K562 (cell line): ENCODE data around the gene ERF. TPM values are rescaled to one million over a fixed set of nuclear protein-coding genes. Genes with fewer than 3 reads are reported as not detected.

ENCODE experiments used
- ATAC-seq: fragments of 200-7000 bp; cut with Tn5 transposase; 3 replicates; pipeline ENCODE4 v1.9.1; 2020; ENCODE audit warnings: moderate library complexity
- BruUV-seq: library from RNA; stranded (reverse); fragments of 400-500 nt; replicated peaks from 2 replicates; lab custom pipeline; 2021; lab: Mats Ljungman, UMichigan
- CTCF ChIA-PET: fragments of 300-600 bp; formaldehyde crosslinking; extraction: SDS; loops from one replicate; lab custom pipeline; 2021; ENCODE audit warnings: low intra/inter-chr PET ratio; lab: Yijun Ruan, JAX
- POLR2A ChIA-PET: fragments of 300-600, 350-650 bp; sonication (Branson Sonifier 250); formaldehyde crosslinking; extraction: SDS; loops from one replicate; lab custom pipeline; 2021; ENCODE audit warnings: antibody characterized with exemption, inconsistent platforms; lab: Yijun Ruan, JAX
- DNase-seq, 4 experiments: peaks; one replicate each; pipeline versions ENCODE4 v3.0.0 to v3.0.0-alpha.2; 2011 to 2018; ENCODE audit warnings: low spot score in 3 of 4, mixed read lengths in 3 of 4; ENCODE audit errors: extremely low read depth in 1 of 4
- FAIRE-seq: peaks from 2 replicates; lab custom pipeline; 2011; peaks lifted over from hg19 to GRCh38; lab: Jason Lieb, UNC
- H2AFZ ChIP-seq: 2 replicates; pipeline ENCODE4 v1.6.0; 2011; ENCODE audit warnings: low read depth, low read length, control low read depth, inconsistent platforms
- H3K27ac ChIP-seq: fragments of 200-600 bp; 3 replicates; pipeline ENCODE4 v1.8.0; 2011; ENCODE audit warnings: low read depth, mild to moderate bottlenecking, control low read depth, inconsistent platforms, low read length, moderate library complexity, mixed read lengths; ENCODE audit errors: extremely low read depth
- H3K27me3 ChIP-seq, 2 experiments: fragments of 300-600 bp in 1 of 2; 2 replicates in 1 of 2; 3 replicates in 1 of 2; pipeline versions ENCODE4 v1.6.0 to v1.8.0; 2011; ENCODE audit warnings: inconsistent platforms in 2 of 2, low read length in 2 of 2, mild to moderate bottlenecking in 1 of 2, mixed read lengths in 1 of 2, moderate library complexity in 1 of 2; ENCODE audit not compliant: control insufficient read depth in 2 of 2, insufficient read depth in 2 of 2
- H3K36me3 ChIP-seq: fragments of 300-600 bp; 3 replicates; pipeline ENCODE4 v1.8.0; 2011; ENCODE audit warnings: mild to moderate bottlenecking, low read length, inconsistent platforms; ENCODE audit not compliant: control insufficient read depth, insufficient read depth
- H3K4me1 ChIP-seq, 2 experiments: fragments of 200-600 bp in 1 of 2; replicated peaks in 1 of 2; 2 replicates in 1 of 2; 3 replicates in 1 of 2; pipeline versions ENCODE4 v1.5.1 to v1.8.0; 2011; ENCODE audit warnings: inconsistent platforms in 2 of 2, low read length in 2 of 2, mild to moderate bottlenecking in 1 of 2, mixed read lengths in 1 of 2, moderate library complexity in 1 of 2; ENCODE audit not compliant: control insufficient read depth in 2 of 2, insufficient read depth in 2 of 2
- H3K4me2 ChIP-seq: 2 replicates; pipeline ENCODE4 v1.6.1; 2011; ENCODE audit warnings: low read length, control low read depth, inconsistent platforms, mixed read lengths; ENCODE audit not compliant: insufficient read depth
- H3K4me3 ChIP-seq: fragments of 200-600 bp; sonication (generic), shearing (Covaris generic); 2 replicates; pipeline ENCODE4 v1.5.1; 2016; ENCODE audit warnings: control low read depth, inconsistent platforms
- H3K79me2 ChIP-seq: fragments of 200-600 bp; 3 replicates; pipeline ENCODE4 v1.8.0; 2011; ENCODE audit warnings: low read length, inconsistent platforms; ENCODE audit not compliant: control insufficient read depth, insufficient read depth
- H3K9ac ChIP-seq, 2 experiments: 2 replicates each; pipeline versions ENCODE4 v1.6.0 to v1.6.1; 2011; ENCODE audit warnings: low read depth in 2 of 2, low read length in 2 of 2, control low read depth in 1 of 2, inconsistent platforms in 1 of 2, mild to moderate bottlenecking in 1 of 2, mixed read lengths in 1 of 2; ENCODE audit not compliant: insufficient read depth in 1 of 2
- H3K9me1 ChIP-seq: one replicate; pipeline ENCODE4 v1.6.0; 2011; ENCODE audit warnings: inconsistent platforms, mild to moderate bottlenecking, low read length, moderate library complexity; ENCODE audit not compliant: control insufficient read depth, insufficient read depth
- H3K9me3 ChIP-seq: replicated peaks from 2 replicates; pipeline ENCODE4 v1.5.1; 2011; ENCODE audit warnings: low read depth, low read length, inconsistent platforms; ENCODE audit not compliant: control insufficient read depth, insufficient read depth
- H4K20me1 ChIP-seq: replicated peaks from 2 replicates; pipeline ENCODE4 v1.6.1; 2011; ENCODE audit warnings: low read length, inconsistent platforms, mixed read lengths; ENCODE audit not compliant: control insufficient read depth, insufficient read depth
- ARHGAP35 ChIP-seq: fragments of 450-650 bp; IDR thresholded peaks from 2 replicates; pipeline ENCODE4 v1.6.1; 2018; ENCODE audit not compliant: partially characterized antibody
- BHLHE40 ChIP-seq: IDR thresholded peaks from 2 replicates; pipeline ENCODE4 v1.6.1; 2011; ENCODE audit warnings: low read length, improper control_type of control experiment
- CSDE1 ChIP-seq, 2 experiments: fragments of 450-650 bp; IDR thresholded peaks; 2 replicates each; pipeline ENCODE4 v1.6.1; 2016; ENCODE audit warnings: mild to moderate bottlenecking in 1 of 2
- ELF1 ChIP-seq: fragments of 200-800 bp; sonication (Bioruptor generic); IDR thresholded peaks from 2 replicates; pipeline ENCODE4 v1.6.1; 2016; ENCODE audit warnings: missing genetic modification characterization, missing compliant biosample characterization
- FOXK1 ChIP-seq: sonication (generic); formaldehyde crosslinking; IDR thresholded peaks from 2 replicates; pipeline ENCODE4 v1.8.0; 2022; ENCODE audit warnings: missing genetic modification reagents, mild to moderate bottlenecking, borderline replicate concordance
- IFI16 ChIP-seq: fragments of 250-450 bp; sonication (Bioruptor Pico); IDR thresholded peaks from 2 replicates; pipeline ENCODE4 v2.1.2; 2022; ENCODE audit warnings: mild to moderate bottlenecking, inconsistent platforms
- MAFG ChIP-seq: fragments of 450-650 bp; conservative IDR thresholded peaks from 2 replicates; pipeline ENCODE4 v1.6.1; 2016; ENCODE audit warnings: missing genetic modification characterization, missing compliant biosample characterization
- NCOR1 ChIP-seq: fragments of 450-650 bp; IDR thresholded peaks from 2 replicates; pipeline ENCODE4 v1.6.1; 2016; ENCODE audit warnings: mild to moderate bottlenecking, moderate library complexity
- POLR2G ChIP-seq: fragments of 200-400 bp; formaldehyde crosslinking; IDR thresholded peaks from 2 replicates; pipeline ENCODE4 v1.6.1; 2017; ENCODE audit warnings: low read depth, mild to moderate bottlenecking, antibody characterized with exemption, low read length, moderate library complexity
- RBFOX2 ChIP-seq: fragments of 200-400 bp; formaldehyde crosslinking; IDR thresholded peaks from 2 replicates; pipeline ENCODE4 v1.6.1; 2017; ENCODE audit warnings: low read depth, mild to moderate bottlenecking, low read length, moderate library complexity
- RNF2 ChIP-seq: sonication (generic); IDR thresholded peaks from 2 replicates; pipeline ENCODE4 v1.6.1; 2016
- SMARCB1 ChIP-seq: IDR thresholded peaks from 2 replicates; pipeline ENCODE4 v1.6.1; 2011; ENCODE audit warnings: improper control_type of control experiment, low read depth; ENCODE audit not compliant: insufficient read length
- TAF1 ChIP-seq: IDR thresholded peaks from 2 replicates; pipeline ENCODE4 v1.6.1; 2011; ENCODE audit warnings: mild to moderate bottlenecking, low read length, moderate library complexity; ENCODE audit not compliant: insufficient read depth, control insufficient read depth, severe bottlenecking; ENCODE audit errors: extremely low read depth
- ZBTB12 ChIP-seq: fragments of 250-450 bp; sonication (Bioruptor Pico); IDR thresholded peaks from 2 replicates; pipeline ENCODE4 v1.4.0; 2020
- ZBTB17 ChIP-seq: fragments of 450-650 bp; formaldehyde crosslinking; IDR thresholded peaks from 2 replicates; pipeline ENCODE4 v1.4.0; 2020; ENCODE audit warnings: mild to moderate bottlenecking
- ZFX ChIP-seq: sonication (generic); formaldehyde crosslinking; IDR thresholded peaks from 2 replicates; pipeline ENCODE4 v1.8.0; 2022; ENCODE audit warnings: mild to moderate bottlenecking, missing genetic modification reagents, moderate library complexity
- ZNF165 ChIP-seq: fragments of 250-450 bp; sonication (Bioruptor Pico); IDR thresholded peaks from 2 replicates; pipeline ENCODE4 v1.4.0; 2020; ENCODE audit warnings: borderline replicate concordance
- ZNF24 ChIP-seq: fragments of 450-650 bp; IDR thresholded peaks from 2 replicates; pipeline ENCODE4 v1.6.1; 2016
- WGBS: fragments of 100-300 bp; shearing (Covaris generic); methylation state at CpG from one replicate; pipeline ENCODE4 v1.1.6; 2016; ENCODE audit warnings: low coverage, mixed read lengths; ENCODE audit not compliant: insufficient coverage; ENCODE audit errors: missing lambda C conversion rate; 5-methylcytosine and 5-hydroxymethylcytosine counted together
- in situ Hi-C: fragments of 300-500 bp; cut with MboI; formaldehyde crosslinking; loops from 4 replicates; pipeline ENCODE4 v1.15.0; 2018; ENCODE audit warnings: inconsistent platforms, mixed read lengths
- intact Hi-C: fragments of 100-400 bp; cut with micrococcal nuclease; formaldehyde crosslinking; loops from 2 replicates; pipeline ENCODE4 v1.14.2; 2022
- polyA plus RNA-seq, 8 experiments: library from polyadenylated mRNA; depleted of rRNA in 4 of 8; stranded (reverse) in 5 of 8; unstranded in 3 of 8; fragments of >200 nt; fragmentation: Nextera tagmentation in 2 of 8; fragmentation: Illumina TruSeq in 1 of 8; extraction: Ambion mirVana in 2 of 8; extraction: Trizol in 1 of 8; gene quantifications; 2 replicates each; pipeline versions ENCODE4 v1.2.1 to v1.2.3, GENCODE V29; 2011 to 2014; ENCODE audit warnings: inconsistent platforms in 1 of 8, missing spikeins in 1 of 8
- total RNA-seq, 7 experiments: library from RNA; depleted of rRNA in 6 of 7; stranded (reverse); fragments of >200 nt in 6 of 7; fragmentation: Illumina TruSeq in 2 of 7; extraction: Trizol in 2 of 7; gene quantifications; 2 replicates each; pipeline versions ENCODE4 v1.2.1 to v1.2.3, GENCODE V29; 2011 to 2021; ENCODE audit warnings: low replicate concordance in 1 of 7
- TF ChIP-seq, protein P1 (sequence below): fragments of 250-450 bp; sonication (Bioruptor Pico); IDR thresholded peaks from 2 replicates; pipeline ENCODE4 v1.5.1; 2021; ENCODE audit warnings: mild to moderate bottlenecking

ERF gene
- total and polyA plus RNA-seq, 9 of the 15 experiments (the other 6 are each of a cell fraction or from before 2014, with no cell fraction given): 0.03 to 75.4 (median 27.0) TPM

DNA sequence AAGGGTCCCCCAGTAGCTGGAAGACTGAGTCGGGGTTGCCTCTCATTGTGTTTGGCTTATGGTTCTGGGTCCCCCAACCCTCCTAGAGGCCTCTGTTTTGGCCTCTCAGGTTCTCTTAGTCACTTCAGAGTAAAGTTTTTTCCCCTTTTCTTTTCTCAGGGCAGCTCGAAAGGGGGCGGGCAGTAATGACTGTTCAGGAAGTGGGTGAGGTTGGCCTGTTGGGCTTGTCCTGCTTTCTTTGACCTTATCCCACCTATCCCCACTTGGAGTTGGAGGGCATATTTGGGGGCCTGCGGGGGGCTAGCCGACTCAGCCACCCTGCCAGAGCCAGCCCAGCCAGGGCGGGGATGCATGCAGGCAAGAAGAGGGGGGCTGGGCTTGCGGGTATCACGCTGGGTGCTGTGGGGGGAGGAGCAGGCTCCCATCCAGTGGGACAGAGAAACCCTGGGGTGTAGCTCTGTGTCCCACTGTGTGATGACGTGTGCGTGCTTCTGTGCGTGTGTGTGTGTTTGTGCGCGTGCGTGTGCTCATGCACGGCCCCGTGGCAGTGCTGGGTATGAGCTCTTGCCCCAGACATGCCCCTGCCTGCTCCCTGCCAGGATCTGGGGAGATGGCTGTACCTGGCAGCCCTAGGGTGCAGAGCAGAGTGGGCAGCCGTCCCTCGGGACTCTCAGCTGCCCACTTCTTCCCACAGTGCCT lies 15.6 kb upstream of the ERF start (continued):
- TF ChIP-seq POLR2G (peak; percentile 31; the same call in 1 of the 2 replicates), RBFOX2 (peak; percentile 66), TAF1 (peak; percentile 21)

DNA sequence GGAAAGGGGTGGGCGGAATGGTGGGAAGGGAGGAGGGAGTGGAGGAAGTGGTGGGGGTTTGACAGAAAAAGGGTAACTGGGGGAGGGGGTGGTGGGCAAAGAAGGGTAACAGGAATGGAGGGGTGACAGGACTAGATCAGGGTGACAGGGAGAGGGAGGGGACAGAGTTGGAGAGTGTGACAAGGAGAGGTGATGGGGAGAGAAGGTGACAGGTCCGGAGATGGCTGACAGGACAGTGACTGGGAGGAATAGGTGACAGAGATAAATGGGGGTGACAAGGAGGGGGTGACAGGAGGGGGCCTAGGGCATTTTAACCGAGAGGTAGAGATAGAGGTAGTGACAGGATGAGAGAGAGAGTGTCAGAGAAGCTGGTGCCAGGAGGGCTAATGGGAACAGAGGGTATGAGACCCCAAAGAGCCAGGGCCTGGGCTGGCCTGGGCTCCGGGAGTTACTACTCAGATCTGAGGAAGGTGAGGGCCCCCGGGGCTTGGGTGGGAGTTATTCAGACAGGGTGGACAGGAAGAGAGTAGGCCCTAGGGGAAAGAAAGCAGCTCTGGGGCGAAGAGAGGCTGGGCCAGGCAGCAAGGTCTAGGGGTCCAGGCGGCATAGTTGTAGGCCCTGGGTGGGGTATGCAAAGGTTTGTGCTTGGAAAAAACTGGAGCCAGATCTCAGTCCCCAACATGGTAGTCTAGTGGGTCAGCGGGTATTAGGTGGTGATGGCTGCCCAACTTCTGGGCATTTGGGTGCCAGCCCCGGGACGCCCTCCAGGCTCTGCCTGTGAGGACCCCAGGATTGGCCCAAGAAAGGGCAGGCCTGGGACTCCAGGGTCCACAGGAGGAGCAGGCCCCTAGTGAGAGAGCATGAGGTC lies 14.8 kb upstream of the ERF start:
- H3K27me3 ChIP-seq: no peaks in the 10 kb centered on the region
- peak overlapping the region; percentile 96 for H3K4me2 ChIP-seq
- H3K9me1 ChIP-seq: no peaks in the 10 kb centered on the region
- ATAC-seq: no peak
- peak overlapping the region; percentile 91 for H3K27ac ChIP-seq
- H2AFZ ChIP-seq: peak overlapping the region; percentile 53
- peaks cover 27% of the 10 kb centered on the region for H3K79me2 ChIP-seq
- in situ Hi-C loops (no loop called here), intact Hi-C loops (loop anchor here (2.0 kb wide), 1 partner anchor 15 kb away; the partner anchor contains the start of gene ERF)
- H3K36me3 ChIP-seq: peaks cover 37% of the 10 kb centered on the region
- TSS peak; percentile 37 for BruUV-seq
- no peaks in the 10 kb centered on the region for H4K20me1 ChIP-seq
- H3K9me3 ChIP-seq: no peaks in the 10 kb centered on the region
- peak overlapping the region; percentile 54 for H3K4me3 ChIP-seq
- H3K9ac ChIP-seq: peak overlapping the region; percentile 97 to 99
- WGBS: 6% methylated on average over 7 of the region's 10 CpGs
- peak; percentile 29 for FAIRE-seq
- CTCF ChIA-PET: no interaction called here
- POLR2A ChIA-PET: interaction anchor here (0.6 to 2.9 kb wide), 11 partner anchors 10 to 1399 kb away, joined by 3 to 16 read pairs (median 4); no protein-coding TSS in a partner anchor
- DNase-seq: peak in 1 of 4 experiments; percentile 39
- peaks cover 17 to 56% of the 10 kb centered on the region in 2 experiments for H3K4me1 ChIP-seq
- TF ChIP-seq NCOR1: no peak
- TF ChIP-seq ZBTB12: no peak
- no peak for TF ChIP-seq ELF1 (tag)
- no peak for TF ChIP-seq SMARCB1
- 0 out of 4 replicates have a peak, but pooled peaks of 1 of the 2 experiments have one; percentile 46 for TF ChIP-seq CSDE1 (IDR thresholded peaks at IDR 0.05)
- no peak for TF ChIP-seq ZBTB17 (CRISPR knock-in tag)
- TF ChIP-seq BHLHE40: no peak
- TF ChIP-seq ZNF165: no peak
- peak; percentile 62 for TF ChIP-seq ARHGAP35
- no peak for TF ChIP-seq ZNF24
- no peak for TF ChIP-seq FOXK1 (CRISPR knock-in tag)
- peak; percentile 75; the same call in 1 of the 2 replicates for TF ChIP-seq ZFX (CRISPR knock-in tag)
- no peak for TF ChIP-seq IFI16 (CRISPR knock-in tag)
- no peak for TF ChIP-seq RNF2
- TF ChIP-seq MAFG (tag): no peak
- TF ChIP-seq, protein P1, sequence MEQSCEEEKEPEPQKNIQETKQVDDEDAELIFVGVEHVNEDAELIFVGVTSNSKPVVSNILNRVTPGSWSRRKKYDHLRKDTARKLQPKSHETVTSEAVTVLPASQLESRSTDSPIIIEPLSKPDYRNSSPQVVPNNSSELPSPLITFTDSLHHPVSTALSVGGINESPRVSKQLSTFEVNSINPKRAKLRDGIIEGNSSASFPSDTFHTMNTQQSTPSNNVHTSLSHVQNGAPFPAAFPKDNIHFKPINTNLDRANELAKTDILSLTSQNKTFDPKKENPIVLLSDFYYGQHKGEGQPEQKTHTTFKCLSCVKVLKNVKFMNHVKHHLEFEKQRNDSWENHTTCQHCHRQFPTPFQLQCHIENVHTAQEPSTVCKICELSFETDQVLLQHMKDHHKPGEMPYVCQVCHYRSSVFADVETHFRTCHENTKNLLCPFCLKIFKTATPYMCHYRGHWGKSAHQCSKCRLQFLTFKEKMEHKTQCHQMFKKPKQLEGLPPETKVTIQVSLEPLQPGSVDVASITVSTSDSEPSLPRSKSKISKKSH: no peak
